Aorta (tissue), 5 donors: ENCODE results near the gene DGKB. TPM values are rescaled to one million over a fixed set of nuclear protein-coding genes. Genes with fewer than 3 reads are reported as not detected.

Experiments
- ATAC-seq: fragments of 200-7000 bp; cut with Tn5 transposase; one replicate; pipeline ENCODE4 v1.9.1; 2022; ENCODE audit warnings: moderate library complexity; ENCODE audit not compliant: low FRiP score
- DNase-seq, 2 donors: peaks; one replicate each; pipeline ENCODE4 v3.0.0-alpha.2; 2020
- H3K27ac ChIP-seq, 2 donors: one replicate each; pipeline ENCODE4 v1.5.1; 2013; ENCODE audit warnings: low read length in 2 of 2, mild to moderate bottlenecking in 2 of 2, moderate library complexity in 2 of 2, control low read depth in 1 of 2, inconsistent platforms in 1 of 2, low read depth in 1 of 2
- H3K27me3 ChIP-seq, 2 donors: one replicate each; pipeline ENCODE4 v1.6.1; 2013; ENCODE audit warnings: control low read depth in 1 of 2, low read length in 1 of 2, mild to moderate bottlenecking in 1 of 2, moderate library complexity in 1 of 2; ENCODE audit not compliant: insufficient read depth in 2 of 2, control insufficient read depth in 1 of 2
- H3K36me3 ChIP-seq, 2 donors: one replicate each; pipeline ENCODE4 v1.6.1; 2013; ENCODE audit warnings: control low read depth in 1 of 2, low read length in 1 of 2, mild to moderate bottlenecking in 1 of 2; ENCODE audit not compliant: insufficient read depth in 2 of 2, control insufficient read depth in 1 of 2
- H3K4me1 ChIP-seq, 2 donors: one replicate each; pipeline ENCODE4 v1.6.1; 2013; ENCODE audit warnings: low read length in 2 of 2, control low read depth in 1 of 2, mild to moderate bottlenecking in 1 of 2, moderate library complexity in 1 of 2; ENCODE audit not compliant: insufficient read depth in 2 of 2, control insufficient read depth in 1 of 2
- H3K4me3 ChIP-seq, 2 donors: one replicate each; pipeline ENCODE4 v1.5.1; 2013; ENCODE audit warnings: low read length in 2 of 2, control low read depth in 1 of 2, mild to moderate bottlenecking in 1 of 2
- H3K9me3 ChIP-seq: one replicate; pipeline ENCODE4 v1.6.1; 2013; ENCODE audit warnings: mild to moderate bottlenecking, low read length; ENCODE audit not compliant: control insufficient read depth
- WGBS, 2 donors: extraction: QIAGEN DNeasy Blood & Tissue Kit; methylation state at CpG; one replicate each; pipeline ENCODE4 v1.1.7; 2013; 5-methylcytosine and 5-hydroxymethylcytosine counted together
- intact Hi-C, 2 donors: fragments of 100-400 bp; cut with DNase I; formaldehyde crosslinking; loops; one replicate each; pipeline versions ENCODE4 v1.14.2 to v1.15.0; 2022
- polyA plus RNA-seq, 2 donors: library from polyadenylated mRNA; stranded (reverse); fragments of 200-250 nt; gene quantifications; one replicate each; pipeline ENCODE4 v1.2.3, GENCODE V29; 2013
- total RNA-seq, 2 donors: library from RNA; stranded (reverse); fragmentation: NEBNext Ultra II Directional; extraction: Animal tissue kit (Norgen Biotek cat#: 25700); gene quantifications; one replicate each; pipeline ENCODE4 v1.2.1, GENCODE V29; 2021
- donor health status: healthy with polysubstance abuse.
- donor health status: Bipolar disorder and iron deficiency.
- donor health status: DM: no; HTN: no; CAD: no.
- donor health status: DM: no; HTN: no; CAD: no.
- donor health status: DM: yes; HTN: yes; CAD: no.

The DGKB gene
- total and polyA plus RNA-seq, 4 donors = 0.96 to 1.1 TPM; not detected in 2

DNA sequence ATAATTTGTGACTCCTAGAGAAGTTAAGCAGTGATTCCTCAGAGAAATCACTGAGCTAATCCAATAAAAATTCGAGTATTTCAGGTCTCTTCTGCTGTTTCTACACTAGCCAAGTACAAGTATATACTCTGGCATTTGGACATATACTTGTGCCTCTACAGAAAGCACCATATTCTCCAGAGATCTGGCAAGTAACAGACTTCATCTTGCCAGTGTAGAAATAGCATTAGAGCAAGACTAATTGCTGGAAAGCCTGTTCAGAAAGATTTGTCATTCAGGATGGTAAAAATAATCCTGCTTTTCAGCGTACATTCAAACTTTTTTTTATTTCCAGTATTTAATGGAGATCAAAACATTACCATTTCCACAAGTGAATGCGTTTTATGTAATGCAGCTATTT, 502.3 kb downstream of the DGKB start:
- Histone ChIP-seq H3K27me3 (no peaks in the 10 kb centered on the region), H3K36me3 (no peaks in the 10 kb centered on the region), H3K27ac (no peak overlapping the region), H3K9me3 (no peaks in the 10 kb centered on the region), H3K4me3 (no peak overlapping the region), H3K4me1 (no peaks in the 10 kb centered on the region)
- WGBS, 2 donors = 5% methylated on average over 3 of the region's 3 CpGs
- ATAC-seq (no peak), DNase-seq (no peak)
- intact Hi-C loops = no loop called here

DNA sequence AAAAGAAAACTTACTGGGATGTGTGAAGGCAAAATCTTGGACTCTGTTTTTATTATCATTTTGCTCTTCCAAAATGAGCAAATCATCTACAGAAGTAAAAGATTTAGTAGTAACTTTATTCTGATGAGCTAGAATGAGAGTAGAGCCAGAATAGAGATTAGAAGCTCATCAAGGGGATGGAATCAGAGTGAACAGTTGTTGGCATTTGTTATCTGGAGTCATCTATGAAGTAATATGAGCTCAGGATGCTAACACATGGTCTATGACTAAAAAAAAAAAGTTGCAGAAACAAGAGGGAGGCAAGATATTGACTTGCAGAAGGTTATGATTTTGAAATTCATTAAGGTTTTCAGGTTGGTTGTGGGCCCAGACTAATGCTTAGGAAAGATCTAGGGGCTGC, 504.0 kb downstream of the DGKB start:
- no peak overlapping the region for H3K4me3 ChIP-seq
- no peaks in the 10 kb centered on the region for H3K4me1 ChIP-seq
- H3K9me3 ChIP-seq = no peaks in the 10 kb centered on the region
- DNase-seq = no peak
- no peaks in the 10 kb centered on the region for H3K36me3 ChIP-seq
- no peak for ATAC-seq
- intact Hi-C loops = no loop called here
- H3K27me3 ChIP-seq = no peaks in the 10 kb centered on the region
- H3K27ac ChIP-seq = no peak overlapping the region

DNA sequence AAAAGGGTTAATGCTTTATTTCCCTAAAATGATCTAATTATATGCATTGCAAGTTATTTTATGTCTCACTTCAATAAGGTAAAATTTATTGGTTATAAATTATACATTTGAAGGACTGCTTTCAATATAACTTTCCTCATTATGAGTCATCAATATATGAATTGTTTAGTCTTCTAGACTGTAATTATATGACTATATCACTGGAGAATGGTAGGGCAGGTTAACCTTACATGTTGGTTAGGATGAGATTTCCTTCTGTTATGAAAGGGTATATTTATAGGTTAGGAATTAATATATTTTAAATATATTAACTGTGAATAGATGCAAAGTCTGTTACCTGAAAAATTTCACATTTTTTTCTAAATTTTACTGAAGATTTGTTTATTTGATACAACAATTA, 506.7 kb downstream of the DGKB start:
- Histone ChIP-seq H3K4me3 (no peak overlapping the region), H3K36me3 (no peaks in the 10 kb centered on the region), H3K27me3 (no peaks in the 10 kb centered on the region), H3K9me3 (no peaks in the 10 kb centered on the region), H3K4me1 (no peaks in the 10 kb centered on the region), H3K27ac (no peak overlapping the region)
- intact Hi-C loops = no loop called here
- no peak for DNase-seq
- ATAC-seq = no peak

DNA sequence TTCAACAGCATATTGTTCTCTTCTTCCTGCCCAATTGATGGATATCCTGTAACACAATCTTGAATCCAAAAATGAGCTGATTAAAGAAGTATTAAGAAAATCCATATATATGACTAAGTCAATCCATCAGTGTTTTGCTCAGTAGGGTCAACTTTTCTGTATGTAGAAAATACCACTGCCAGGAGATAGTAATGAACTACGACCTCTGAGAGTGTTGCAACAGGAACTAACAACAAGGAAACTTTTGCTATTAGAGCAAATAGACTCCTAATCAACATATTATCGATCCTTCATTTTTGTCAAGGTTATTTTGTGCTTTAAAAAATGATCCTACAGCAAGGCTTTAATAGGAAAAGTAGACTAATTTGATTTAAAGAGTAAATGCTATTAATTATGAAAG, 507.8 kb downstream of the DGKB start:
- Histone ChIP-seq H3K4me3 (no peak overlapping the region), H3K27ac (no peak overlapping the region), H3K27me3 (no peaks in the 10 kb centered on the region), H3K9me3 (no peaks in the 10 kb centered on the region), H3K4me1 (no peaks in the 10 kb centered on the region), H3K36me3 (no peaks in the 10 kb centered on the region)
- ATAC-seq (no peak), DNase-seq (no peak)
- intact Hi-C loops = no loop called here
- 75 to 79% methylated on average over 2 of the region's 2 CpGs for WGBS, 2 donors

DNA sequence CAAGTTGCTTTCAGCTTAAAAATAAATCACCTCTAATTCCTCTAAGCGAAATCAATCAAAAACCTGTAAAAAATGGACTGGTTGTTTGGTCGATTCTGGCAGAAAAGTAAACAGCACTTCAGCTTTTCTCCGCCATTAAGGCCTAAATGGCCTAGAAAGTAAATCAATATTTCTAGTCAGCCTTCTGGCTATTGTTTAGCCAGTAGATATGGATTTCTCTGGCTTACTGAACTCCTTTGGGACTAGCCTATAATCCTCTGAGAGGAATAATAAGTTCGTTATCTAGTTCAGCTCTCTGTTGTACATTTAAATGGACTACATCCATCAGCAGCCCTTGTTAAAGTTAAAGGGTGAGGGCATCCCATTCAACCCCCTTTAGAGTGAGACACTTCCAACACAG, 513.0 kb downstream of the DGKB start:
- Histone ChIP-seq H3K9me3 (no peaks in the 10 kb centered on the region), H3K36me3 (no peaks in the 10 kb centered on the region), H3K27me3 (no peaks in the 10 kb centered on the region), H3K4me1 (no peaks in the 10 kb centered on the region), H3K4me3 (no peak overlapping the region), H3K27ac (no peak overlapping the region)
- no peak for ATAC-seq
- WGBS, 2 donors = 83 to 86% methylated on average over 4 of the region's 4 CpGs
- DNase-seq = no peak
- intact Hi-C loops = no loop called here

DNA sequence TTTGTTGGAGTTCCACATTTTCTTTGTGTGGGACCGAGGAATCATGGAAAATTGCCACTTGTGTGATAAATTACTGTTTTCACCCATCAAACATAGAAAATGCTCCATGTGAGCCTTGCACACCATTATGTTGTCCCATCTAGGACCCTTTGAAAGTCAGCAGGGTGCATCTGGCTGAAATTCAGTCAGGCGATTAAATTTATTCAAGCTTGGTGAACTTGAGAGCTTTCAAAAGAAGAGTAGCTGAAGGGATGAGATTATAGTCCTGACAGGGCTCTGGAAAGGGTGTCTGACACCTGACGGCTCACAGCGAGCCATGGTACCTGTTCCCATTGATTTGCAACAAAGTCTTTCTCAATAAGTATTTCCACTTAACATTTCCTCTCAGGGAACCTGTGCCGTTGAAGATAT, 513.4 kb downstream of the DGKB start:
- Histone ChIP-seq H3K4me3 (no peak overlapping the region), H3K27me3 (no peaks in the 10 kb centered on the region), H3K9me3 (no peaks in the 10 kb centered on the region), H3K27ac (no peak overlapping the region), H3K36me3 (no peaks in the 10 kb centered on the region), H3K4me1 (no peaks in the 10 kb centered on the region)
- intact Hi-C loops = no loop called here
- ATAC-seq (no peak), DNase-seq (no peak)
- WGBS, 2 donors = 72 to 73% methylated on average over 5 of the region's 5 CpGs

DNA sequence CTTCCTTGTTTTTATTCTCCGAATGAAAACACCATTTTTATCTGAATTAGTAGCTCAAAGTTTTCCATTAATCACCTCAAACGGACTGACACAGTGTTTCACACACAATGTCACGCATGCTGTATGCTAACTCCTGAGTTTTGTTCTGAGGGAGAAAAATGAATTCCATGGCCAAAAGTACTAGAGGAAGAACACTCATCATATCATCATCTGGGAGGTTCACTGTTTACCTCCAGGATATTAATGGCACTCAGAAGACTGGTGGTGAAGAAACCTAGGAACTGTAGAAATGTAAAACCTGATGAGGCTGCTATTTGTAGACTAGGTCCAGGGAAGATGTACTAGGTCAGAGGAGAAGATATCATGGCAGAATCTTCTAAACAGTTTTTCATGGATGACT, 517.5 kb downstream of the DGKB start:
- H3K27me3 ChIP-seq = no peaks in the 10 kb centered on the region
- DNase-seq (no peak), ATAC-seq (no peak)
- no peak overlapping the region for H3K4me3 ChIP-seq
- no peaks in the 10 kb centered on the region for H3K9me3 ChIP-seq
- no peaks in the 10 kb centered on the region for H3K36me3 ChIP-seq
- no peak overlapping the region for H3K27ac ChIP-seq
- H3K4me1 ChIP-seq = no peaks in the 10 kb centered on the region
- WGBS, 2 donors = 49 to 63% methylated on average over 3 of the region's 3 CpGs
- intact Hi-C loops = no loop called here

DNA sequence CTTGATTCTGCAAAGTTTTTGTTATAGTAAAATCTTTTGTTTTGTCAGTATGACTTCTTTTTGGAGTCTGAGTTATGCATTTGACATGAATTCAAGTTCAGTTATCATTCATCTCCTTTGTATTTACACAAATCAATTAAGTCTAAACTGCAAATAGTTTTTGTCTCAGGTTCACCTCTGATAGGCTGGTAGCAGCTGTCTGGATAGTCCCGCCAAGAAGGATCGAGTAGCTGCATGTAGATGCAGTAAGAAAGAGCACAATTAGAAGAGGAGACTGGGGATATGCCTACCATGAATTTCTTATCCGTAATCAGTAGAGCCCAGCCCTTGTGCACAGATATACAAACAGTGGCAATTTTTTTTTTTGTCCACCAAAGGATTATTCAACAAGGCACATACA, 520.6 kb downstream of the DGKB start:
- ATAC-seq (no peak), DNase-seq (no peak)
- no peak overlapping the region for H3K4me3 ChIP-seq
- no peaks in the 10 kb centered on the region for H3K36me3 ChIP-seq
- H3K27me3 ChIP-seq = no peaks in the 10 kb centered on the region
- intact Hi-C loops = no loop called here
- WGBS, 2 donors = 90 to 91% methylated on average over 3 of the region's 3 CpGs
- H3K9me3 ChIP-seq = no peaks in the 10 kb centered on the region
- H3K4me1 ChIP-seq = no peaks in the 10 kb centered on the region
- no peak overlapping the region for H3K27ac ChIP-seq

DNA sequence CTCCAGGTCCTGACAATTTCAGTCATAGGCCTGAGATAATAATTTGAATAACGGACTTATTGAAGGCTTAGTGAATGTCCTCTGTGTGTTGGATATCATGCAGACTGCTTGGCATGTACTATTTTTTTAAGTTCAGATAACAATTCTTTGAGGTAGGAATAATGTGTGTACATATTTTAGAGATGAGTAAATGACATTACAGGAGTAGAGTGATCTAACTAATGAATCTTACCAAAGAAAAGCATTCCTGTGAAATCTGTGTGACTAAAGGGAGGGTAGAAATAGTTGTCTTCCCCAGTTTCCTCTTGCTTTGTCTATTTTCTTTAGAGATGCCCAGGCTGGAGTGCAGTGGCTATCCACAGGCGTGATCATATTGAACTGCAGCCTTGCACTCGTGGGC, 521.2 kb downstream of the DGKB start:
- no peaks in the 10 kb centered on the region for H3K27me3 ChIP-seq
- intact Hi-C loops = no loop called here
- no peak overlapping the region for H3K4me3 ChIP-seq
- H3K36me3 ChIP-seq = no peaks in the 10 kb centered on the region
- DNase-seq = no peak
- no peaks in the 10 kb centered on the region for H3K4me1 ChIP-seq
- 89 to 91% methylated on average over 3 of the region's 3 CpGs for WGBS, 2 donors
- H3K9me3 ChIP-seq = no peaks in the 10 kb centered on the region
- H3K27ac ChIP-seq = no peak overlapping the region
- no peak for ATAC-seq

DNA sequence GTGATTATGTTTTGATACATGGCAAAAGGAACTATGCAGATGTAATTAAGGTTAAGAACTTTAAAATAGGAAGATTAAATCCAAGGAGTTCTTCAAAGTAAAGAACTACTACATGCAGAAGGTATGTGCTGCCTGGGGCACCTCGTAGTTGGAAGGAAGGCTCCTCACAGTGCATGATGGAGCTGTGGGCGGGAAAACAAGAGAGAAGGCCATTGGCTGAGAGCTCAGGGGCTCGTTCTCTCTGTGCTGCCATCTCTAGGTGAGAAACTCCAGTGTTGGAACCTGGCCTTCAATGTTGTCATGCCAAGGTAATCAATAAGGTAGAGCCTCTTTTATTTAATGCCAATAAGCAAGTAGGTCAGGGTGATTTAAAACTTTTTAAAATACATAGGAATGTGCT, 521.7 kb downstream of the DGKB start:
- Histone ChIP-seq H3K4me3 (no peak overlapping the region), H3K4me1 (no peaks in the 10 kb centered on the region), H3K36me3 (no peaks in the 10 kb centered on the region), H3K27ac (no peak overlapping the region), H3K27me3 (no peaks in the 10 kb centered on the region), H3K9me3 (no peaks in the 10 kb centered on the region)
- no peak for DNase-seq
- intact Hi-C loops = no loop called here
- WGBS, 2 donors = 81 to 87% methylated on average over 3 of the region's 3 CpGs
- ATAC-seq = no peak
